SK-N-MC (cell line): ENCODE data around the gene DOCK6.

Source experiments
- FOXP2 ChIP-seq: optimal IDR thresholded peaks from 2 replicates; pipeline ENCODE3; 2011; ENCODE audit warnings: mild to moderate bottlenecking, moderate library complexity; ENCODE audit not compliant: insufficient read depth; ENCODE audit errors: extremely low read length, control extremely low read depth
- POLR2AphosphoS5 ChIP-seq: IDR thresholded peaks from 2 replicates; pipeline ENCODE4 v1.6.1; 2012; ENCODE audit warnings: mild to moderate bottlenecking, low read depth, low read length, borderline replicate concordance

- no peak for TF ChIP-seq FOXP2
- no peak for TF ChIP-seq POLR2AphosphoS5
These were observed 39.1 kb downstream of the DOCK6 start for GRCh38 chr19:11223200-11223599.
